GM21786 (cell line): ENCODE results near the gene CUX1.
"Not testable (repeated sequence)": the region's sequence is repeated elsewhere in the genome, so short reads cannot be mapped to it uniquely, and the experiment has no call there.

Experiments used
- ATAC-seq: cut with Tn5 transposase; IDR thresholded peaks from one replicate; pipeline ENCODE4 v1.9.1; 2021; ENCODE audit not compliant: unreplicated experiment

Gene CUX1

DNA sequence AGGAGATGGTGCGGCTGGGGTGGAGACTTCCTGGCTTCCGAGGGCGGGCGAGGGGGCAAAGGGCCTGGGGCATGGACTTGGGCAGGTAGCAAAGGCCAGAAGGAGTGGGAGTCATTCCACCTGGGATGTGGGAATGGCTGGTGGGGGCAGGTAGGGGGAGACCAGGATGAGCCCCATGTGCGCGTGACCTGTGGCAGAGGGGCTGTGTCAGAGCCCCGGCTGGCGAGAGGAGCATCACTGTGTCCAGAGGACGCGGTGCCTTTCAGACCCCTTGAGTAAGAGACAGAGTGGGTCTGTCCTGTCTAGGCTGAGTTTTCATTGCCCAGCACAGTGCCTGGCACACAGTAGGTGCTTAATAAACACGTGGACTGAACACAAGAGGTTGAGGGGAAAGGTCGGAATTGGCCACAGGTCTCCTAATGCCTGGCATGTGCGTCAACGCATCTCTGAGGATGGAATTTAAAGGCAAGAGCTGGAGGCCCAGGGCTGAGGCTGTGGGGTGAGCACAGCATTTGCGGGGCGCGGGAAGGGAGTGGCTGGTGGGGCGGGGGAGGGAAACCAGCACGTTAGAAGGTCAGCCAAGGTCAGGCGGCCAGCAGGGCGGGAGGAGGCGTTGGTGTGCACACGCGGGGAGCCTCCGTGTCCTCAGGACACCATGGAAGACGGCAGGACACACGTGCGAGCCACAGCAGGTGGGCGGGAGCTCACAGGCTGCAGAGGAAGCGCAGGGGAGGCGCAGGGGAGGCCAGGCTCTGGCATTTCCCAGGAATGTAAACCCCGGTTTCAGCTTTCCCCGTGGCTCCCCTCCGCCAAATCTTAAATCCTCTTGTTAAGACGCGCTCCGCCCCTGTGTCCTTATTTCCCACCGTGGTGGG, 51.8 kb downstream of the CUX1 start:
- ATAC-seq, result no peak

DNA sequence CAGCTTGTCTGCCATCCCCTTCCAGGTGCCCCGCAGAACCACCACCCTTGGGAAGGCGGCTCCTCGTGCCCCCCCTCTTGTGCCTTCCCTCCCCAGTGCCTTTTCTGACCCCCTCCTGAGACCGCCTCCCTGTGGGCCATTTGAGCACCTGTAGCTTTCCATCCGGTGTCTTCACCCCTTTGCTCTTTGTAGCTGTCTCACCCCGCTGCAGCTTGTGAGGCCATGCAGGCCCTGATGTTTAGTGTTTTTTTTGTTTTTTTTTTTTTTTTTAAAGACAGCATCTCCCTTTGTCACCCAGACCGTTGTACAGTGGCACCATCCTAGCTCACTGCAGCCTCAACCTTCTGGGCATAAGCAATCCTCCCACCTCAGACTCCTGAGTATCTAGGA, 52.5 kb downstream of the CUX1 start:
- no peak for ATAC-seq

DNA sequence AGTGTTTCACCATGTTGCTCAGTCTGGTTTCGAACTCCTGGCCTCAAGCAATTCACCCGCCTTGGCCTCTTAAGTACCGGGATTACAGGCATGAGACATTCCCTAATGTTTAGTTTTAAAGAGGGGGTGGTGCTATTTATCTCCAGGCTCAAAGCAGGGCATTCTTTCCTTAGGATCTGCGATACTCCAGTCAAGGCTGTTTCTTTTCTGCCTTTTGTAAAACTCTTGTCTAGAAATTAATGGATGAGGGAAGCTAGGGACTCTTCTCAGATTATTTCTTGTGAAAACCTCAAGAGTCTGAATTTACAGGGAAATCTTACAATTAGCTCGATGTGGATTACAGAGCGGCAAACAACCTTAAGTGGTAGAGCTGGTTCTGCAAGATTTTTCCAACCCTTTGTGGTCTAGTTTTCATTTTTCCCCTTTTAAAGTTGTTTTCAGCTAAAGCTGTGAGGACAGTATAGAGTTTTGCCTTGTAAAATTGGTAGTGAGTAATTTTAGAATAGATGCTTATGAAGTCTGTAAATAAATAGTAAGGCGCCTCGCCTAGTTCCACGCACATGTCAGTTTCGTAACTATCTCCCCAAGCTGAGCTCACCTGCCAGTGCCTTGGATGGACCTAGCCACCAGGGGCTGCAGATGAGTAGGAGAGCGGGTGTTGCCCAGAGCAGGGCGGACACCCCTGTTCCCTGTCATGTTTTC, 53.1 kb downstream of the CUX1 start:
- no peak for ATAC-seq

DNA sequence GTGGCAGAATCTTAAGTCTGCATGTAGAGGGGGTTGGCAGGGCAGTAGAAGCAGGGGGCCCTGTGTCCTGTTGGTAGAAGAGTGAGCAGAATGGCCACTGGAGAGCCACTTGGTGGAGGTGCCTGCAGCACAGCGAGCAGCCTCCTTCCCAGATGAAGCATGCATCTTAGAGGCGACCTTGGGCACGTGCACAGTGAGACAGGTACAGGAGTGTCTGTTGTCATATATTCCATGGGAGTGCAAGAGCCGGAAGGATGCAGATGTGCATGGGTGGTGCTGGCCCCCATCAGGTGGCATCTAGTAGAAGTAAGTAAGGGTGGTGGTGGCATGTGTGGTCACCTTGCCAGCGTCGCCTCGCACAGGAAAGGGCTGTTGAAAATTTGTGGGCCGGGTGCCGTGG, 53.9 kb downstream of the CUX1 start:
- no peak for ATAC-seq

DNA sequence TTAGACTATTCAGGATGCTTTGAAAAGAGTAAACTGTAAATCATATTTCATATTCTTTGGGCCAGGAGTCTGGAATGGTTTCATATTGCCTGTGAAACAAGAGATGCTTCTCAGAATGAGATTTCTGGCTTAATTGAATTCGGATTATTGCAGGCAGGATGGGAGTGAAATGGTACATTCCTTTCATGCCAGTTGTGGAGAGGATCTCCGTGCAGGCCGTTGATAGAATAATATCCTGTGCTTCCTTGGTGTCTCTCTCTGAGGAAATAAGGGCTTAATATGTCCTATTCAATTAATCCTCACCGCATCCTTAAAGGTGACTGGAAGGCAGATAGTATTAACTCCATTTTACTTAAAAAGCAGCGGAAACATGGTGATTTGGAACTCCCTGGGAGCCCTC, 56.6 kb downstream of the CUX1 start:
- ATAC-seq, result no peak

DNA sequence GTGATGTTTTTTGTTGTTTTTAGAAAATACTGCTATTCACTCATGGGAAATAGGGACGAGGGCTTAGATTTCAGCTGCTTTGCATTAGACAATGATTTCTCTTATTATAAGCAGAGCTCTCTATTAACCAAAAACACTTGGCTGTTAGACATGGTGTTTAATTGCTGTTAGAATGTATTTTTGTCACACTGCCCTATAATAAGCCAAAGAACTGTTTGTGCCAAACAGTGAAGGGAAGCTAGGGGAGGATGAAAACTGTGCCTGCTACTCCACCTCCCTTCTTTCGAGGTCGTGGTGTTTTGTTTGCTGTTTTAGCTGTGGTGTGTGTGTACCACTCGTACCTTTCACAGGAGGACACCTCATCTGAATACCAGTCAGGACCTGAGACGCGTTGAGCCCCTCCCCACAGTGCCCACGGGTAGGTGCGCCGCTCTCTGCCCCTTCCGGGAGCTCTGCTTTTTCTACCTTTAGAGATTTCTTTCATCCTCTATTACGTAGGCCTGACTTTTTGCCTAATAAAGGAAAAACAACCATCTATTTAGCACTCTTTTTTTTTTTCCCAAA, 57.9 kb downstream of the CUX1 start:
- no peak for ATAC-seq

DNA sequence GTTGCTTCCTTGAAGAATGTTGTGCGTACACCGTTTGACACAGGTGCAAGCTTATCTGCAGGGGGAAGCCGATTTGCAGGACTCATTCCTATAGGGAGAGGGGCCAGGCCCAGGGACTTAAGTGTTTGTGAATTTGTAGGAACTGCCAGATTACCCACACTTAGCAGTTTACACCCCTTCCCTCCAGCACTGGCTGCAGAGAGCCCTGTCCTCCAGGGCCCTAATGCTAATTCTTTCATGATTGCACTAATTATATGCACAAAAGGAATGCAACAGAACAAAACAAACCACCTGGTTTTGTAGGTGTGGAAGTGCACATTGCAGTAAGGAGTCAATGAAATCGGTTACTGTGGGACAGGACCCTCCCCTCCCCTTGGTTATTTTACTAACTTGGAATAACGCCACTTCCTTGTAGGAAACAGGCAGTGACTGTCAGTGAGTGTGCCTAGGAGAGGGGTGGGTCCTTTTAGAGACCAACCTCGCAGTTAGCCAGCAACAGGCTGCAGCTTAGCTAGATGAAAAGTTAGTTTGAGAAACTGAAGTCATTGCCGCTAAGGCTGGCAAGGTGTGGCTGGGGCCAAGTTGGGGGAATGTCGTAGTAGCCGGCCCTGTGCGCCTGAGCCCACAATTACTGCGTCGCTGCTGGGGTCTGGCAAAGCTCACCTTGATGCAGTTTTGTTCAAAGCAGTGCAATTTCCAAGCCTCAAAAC, 60.6 kb downstream of the CUX1 start:
- no peak for ATAC-seq

DNA sequence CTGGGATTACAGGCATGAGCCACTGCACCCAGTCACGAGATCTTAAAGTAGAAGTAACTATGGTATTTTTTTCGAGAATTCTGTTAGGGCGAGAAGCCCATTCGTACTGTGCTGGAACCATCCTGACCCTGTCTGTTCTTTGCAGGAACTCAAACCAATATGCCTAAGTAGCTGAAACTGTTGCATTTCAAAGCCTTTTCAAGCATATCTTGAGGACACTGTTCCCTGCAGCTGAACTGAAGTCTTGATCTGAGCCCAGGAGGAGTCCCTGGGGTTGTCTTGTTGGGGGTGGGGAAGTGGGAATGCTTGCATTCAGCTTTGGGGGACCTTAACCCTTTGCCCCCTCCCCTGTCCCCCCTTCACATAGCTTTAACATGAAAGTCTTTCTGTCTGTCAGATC, 61.5 kb downstream of the CUX1 start:
- ATAC-seq, result no peak

DNA sequence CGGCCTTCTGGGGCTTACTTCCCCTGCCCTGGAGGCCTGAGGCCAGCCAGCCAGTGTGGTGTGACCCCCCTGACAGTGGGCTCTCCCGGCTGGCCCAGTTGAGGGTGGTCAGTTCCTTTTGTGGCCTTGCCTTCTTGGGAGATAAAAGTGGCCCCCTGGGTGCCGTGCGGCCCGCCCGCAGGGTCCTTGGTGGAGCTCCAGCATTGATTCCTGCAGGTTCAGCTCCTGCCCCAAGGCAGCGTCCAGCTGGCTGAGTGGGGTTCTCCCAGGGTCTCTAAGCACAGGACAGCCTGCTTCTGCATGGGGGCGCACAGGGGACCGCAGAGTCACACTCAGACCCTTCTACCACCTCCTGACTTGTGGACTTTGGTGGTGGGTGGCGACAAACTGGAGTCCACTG, 62.1 kb downstream of the CUX1 start:
- no peak for ATAC-seq

DNA sequence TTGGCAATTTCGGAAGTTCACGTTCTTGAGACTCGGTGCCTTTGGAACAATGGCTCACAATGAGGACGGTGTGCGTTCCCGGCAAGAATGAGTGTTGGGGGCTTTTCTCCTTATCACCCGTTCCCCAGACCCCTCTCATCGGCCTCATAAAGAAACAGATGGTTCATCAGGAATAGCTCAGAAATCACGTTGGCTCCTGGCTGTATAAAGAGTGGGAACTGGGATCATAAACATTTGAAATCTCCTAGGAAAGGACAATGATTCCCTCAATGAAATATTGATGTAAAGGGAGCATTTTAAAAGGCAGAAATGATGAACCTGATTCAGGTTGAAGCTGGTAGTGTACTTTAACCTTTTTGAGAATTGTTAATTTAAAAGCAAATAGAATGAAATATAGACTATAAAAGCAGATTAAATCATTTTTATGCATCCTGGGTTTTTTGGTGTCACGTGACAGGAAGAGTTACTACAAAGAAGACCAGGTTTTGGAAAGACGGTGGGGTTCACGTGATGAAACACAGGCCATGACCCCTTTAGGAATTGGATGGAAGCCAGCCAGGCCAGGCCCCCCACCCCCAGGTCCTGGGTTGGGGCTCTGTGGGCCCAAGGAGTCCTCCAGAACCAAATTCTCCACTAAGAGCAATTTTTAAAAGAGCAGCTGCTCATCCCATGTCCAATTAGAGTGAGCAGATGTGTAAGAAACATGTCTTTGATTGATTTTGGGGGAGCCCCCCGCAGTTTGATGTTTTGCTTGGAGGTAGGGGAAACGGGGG, 63.0 kb downstream of the CUX1 start:
- no peak for ATAC-seq

DNA sequence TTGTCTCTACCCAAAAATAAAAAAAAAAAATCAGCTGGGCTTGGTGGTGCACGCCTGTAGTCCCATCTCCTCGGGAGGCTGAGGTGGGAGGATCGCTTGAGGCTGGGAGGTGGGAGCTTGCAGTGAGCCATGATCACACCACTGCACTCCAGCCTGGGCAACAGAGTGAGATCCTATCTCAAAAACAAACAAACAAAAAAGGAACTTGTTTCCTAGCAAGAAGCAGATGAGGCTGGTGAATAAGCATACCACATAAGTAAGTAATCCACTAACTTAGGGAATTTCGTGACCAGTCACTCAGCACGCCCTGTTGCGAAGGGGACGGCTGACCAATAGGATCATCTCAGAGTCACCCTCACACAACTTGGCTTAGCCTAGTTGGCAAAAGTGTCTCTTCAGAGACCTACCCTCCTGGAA, 64.6 kb downstream of the CUX1 start:
- ATAC-seq, result no peak

DNA sequence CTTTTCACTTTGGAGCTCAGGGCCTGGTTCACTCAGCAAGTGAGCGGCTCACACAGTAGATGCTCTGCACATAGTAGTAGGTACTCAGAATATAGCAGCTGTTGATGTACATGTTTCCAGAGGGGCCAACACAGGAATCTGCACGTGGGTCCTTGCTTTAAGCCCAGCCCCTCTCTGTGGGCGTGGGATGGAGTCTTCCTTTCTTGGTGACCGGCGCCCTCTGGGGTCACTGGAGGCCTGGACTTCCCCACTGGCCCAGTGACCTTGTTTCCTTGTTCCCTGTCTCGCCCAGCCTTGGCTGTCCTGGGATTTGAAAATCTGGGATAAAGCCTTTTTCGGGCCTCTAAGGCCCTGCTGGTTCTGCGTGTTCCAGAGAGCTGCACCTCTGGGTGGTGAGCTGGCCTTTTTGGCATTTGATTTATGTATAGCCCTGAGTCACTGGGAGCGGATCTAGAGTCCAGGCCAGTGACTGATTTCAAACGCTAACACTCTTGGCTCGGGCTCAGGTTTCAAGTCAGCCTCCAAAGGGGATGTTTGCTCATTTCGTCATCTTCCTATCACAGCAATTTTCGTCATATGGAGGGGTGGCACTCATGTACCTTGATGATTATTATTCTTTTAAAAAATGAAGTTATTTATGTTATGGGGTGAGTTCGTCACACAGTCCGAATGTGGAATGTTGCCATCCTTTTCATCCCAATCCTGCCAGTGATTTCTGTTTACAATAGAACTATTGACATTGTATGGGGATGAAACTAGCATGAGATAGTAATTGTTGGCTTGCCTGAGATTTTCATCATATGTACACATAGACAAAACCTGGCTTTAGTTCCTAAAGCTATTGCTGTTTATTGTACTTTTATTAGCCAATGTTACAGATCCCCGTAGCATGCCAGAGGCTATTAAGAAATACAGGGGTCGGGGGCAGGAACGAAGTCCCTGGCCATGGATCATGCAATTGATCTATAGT, 65.5 kb downstream of the CUX1 start:
- no peak for ATAC-seq

DNA sequence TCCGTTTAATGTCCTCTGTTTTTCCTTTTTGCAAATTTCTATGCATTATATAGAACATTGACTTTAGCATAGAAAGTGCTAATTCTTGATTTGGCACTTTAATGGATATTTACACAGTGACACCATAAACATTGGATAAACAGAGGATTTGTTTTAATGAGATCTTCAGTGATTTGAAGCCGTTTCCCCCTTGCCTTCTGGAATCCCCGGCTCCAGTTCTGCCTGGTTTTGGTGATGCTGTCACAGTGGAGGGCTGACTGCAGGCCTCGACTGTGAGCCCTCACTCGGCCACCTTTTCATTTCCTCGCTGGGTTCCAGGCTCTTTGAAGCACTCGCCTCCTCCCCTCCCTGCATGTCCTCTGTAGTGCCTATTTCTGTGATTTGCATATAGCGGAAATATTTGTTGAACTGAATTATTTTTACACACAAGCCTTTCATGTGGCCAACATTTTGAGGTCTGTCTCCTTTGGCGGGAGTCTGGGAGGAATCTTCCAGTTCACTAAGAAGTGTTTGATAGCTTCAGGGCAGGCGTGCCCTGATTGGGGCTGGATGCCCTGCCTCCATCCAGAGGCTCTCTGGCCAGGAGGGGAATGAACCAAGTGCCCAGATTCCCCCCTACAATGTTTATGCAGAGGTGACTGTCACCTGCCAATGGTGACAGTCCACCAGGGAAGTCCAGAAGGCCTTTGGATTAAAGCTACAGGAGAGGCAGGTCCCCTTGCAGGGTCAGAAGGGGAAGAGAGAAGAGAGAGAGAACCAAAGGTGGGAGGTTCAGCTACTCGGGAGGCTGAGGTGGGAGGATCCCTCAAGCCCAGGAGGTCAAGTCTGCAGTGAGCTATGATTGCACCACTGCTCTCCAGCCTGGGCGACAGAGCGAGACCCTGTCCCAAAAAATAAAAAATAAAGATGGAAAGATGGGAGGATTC, 67.5 kb downstream of the CUX1 start:
- ATAC-seq, result peak; percentile 65

DNA sequence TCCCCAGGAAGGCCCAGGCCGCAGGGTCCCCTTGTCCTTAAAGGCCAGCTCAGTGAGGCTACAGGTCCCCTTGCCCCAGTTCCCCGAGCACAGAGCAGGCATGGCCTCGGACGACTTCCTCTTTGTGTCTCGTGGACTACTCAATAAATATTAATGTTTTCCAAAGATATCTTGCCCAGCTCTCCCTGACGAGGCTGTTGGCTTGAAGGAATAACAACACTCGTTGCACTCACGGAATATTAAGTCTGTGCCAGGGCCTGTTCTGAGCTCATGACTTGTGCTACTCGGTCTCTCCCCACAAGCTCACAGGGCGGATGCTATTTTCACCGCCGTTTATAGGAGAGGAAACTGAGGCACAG, 68.2 kb downstream of the CUX1 start:
- no peak for ATAC-seq

DNA sequence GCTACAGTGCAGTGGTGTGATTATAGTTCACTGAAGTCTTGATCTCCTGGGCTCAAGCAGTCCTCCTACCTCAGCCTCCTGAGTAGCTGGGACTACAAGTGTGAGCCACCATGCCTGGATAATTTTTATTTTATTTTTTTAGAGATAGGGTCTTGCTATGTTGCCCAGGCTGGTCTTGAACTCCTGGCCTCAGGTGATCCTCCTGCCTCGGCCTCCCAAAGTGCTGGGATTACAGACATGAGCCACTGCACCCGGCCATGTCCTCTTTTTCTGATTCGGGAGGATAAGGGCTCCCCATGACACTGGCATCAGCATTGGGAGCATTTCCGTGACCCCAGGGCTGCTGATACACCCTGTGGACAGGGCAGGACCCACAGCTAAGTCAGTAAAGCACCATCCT, 69.9 kb downstream of the CUX1 start:
- ATAC-seq, result not testable (repeated sequence)

DNA sequence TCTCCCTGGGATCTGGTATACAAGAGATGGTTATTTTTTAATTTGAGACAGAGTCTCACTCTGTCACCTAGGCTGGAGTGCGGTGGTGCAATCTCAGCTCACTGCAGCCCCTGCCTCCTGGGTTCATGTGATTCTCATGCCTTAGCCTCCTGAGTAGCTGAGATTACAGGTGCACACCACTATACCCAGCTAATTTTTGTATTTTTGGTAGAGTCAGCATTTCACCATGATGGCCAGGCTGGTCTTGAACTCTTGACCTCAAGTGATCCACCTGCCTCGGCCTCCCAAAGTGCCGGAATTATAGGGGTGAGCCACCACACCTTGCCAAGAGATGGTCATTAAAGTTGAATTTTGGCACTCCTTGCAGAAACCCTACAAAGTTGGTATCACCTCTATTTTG, 71.1 kb downstream of the CUX1 start:
- not testable (repeated sequence) for ATAC-seq

DNA sequence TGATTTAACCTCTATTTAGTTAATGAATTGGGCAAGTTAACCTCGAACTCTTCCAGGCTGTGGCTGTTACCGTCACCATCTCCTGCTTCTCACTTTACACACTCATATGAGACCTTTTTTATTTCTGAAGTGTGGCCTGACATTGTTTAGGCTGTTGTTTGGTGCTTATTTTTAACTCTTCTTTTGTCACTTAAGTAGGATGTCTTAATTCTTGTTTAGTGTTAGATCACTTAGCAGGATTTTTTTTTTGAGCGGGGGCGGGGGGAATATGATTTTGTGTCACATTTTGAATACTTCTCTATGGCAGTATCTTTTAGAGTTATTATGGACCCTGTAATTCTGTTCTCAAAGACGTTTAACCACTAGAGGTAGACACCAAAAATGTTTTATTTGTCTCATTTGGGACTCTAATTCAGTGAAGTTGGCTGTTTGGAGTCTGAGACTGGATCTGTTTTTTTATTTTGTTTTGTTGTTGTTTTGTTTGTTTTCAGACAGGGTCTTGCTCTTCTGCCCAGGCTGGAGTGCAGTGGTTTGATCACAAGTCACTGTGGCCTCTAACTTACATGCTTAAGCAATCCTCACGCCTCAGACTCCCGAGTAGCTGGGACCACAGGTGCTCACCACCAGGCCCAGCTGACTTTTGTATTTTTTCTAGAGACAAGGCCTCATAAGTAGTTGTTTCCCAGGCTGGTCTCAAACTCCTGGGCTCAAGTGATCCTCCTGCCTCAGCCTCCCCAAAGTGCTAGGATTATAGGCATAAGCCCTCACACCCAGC, 73.5 kb downstream of the CUX1 start:
- no peak for ATAC-seq
